OCI-LY1 (cell line): ENCODE results near the gene SDK1.

ENCODE experiments used
- H2AFZ ChIP-seq: fragments of 200-600 bp; sonication (generic), shearing (Covaris generic); 2 replicates; pipeline ENCODE4 v1.6.0; 2014; ENCODE audit warnings: antibody characterized with exemption, mild to moderate bottlenecking, low read length
- H3F3A ChIP-seq: fragments of 200-600 bp; sonication (generic), shearing (Covaris generic); 2 replicates; pipeline ENCODE4 v1.6.0; 2014; ENCODE audit warnings: mild to moderate bottlenecking, antibody characterized with exemption, low read length, moderate library complexity; ENCODE audit not compliant: insufficient read depth
- H3K27ac ChIP-seq: fragments of 200-600 bp; sonication (generic); 2 replicates; pipeline ENCODE4 v1.5.1; 2014; ENCODE audit warnings: low read length, mixed run types, mild to moderate bottlenecking, low read depth; ENCODE audit not compliant: poor library complexity, severe bottlenecking
- H3K27me3 ChIP-seq: fragments of 200-600 bp; sonication (generic); 2 replicates; pipeline ENCODE4 v1.6.0; 2014; ENCODE audit warnings: antibody characterized with exemption, mild to moderate bottlenecking, low read length, moderate library complexity; ENCODE audit not compliant: insufficient read depth
- H3K36me3 ChIP-seq: fragments of 200-600 bp; sonication (generic); 2 replicates; pipeline ENCODE4 v1.6.1; 2014; ENCODE audit warnings: mild to moderate bottlenecking, antibody characterized with exemption, low read length, moderate library complexity, mixed read lengths; ENCODE audit not compliant: insufficient read depth
- H3K4me1 ChIP-seq: fragments of 200-600 bp; sonication (generic); 2 replicates; pipeline ENCODE4 v1.5.1; 2014; ENCODE audit warnings: mild to moderate bottlenecking, low read length, moderate library complexity; ENCODE audit not compliant: insufficient read depth, severe bottlenecking
- H3K4me2 ChIP-seq: fragments of 200-600 bp; sonication (generic), shearing (Covaris generic); 2 replicates; pipeline ENCODE4 v1.6.1; 2014; ENCODE audit warnings: low read length
- H3K4me3 ChIP-seq: fragments of 200-600 bp; sonication (generic); 2 replicates; pipeline ENCODE4 v1.5.1; 2014; ENCODE audit warnings: low read length, low read depth, mild to moderate bottlenecking, mixed read lengths; ENCODE audit not compliant: poor library complexity, severe bottlenecking
- H3K79me2 ChIP-seq: fragments of 200-600 bp; shearing (Covaris generic); 2 replicates; pipeline ENCODE4 v1.6.1; 2016; ENCODE audit warnings: mixed run types, low read length, mixed read lengths; ENCODE audit not compliant: insufficient read depth
- H3K9ac ChIP-seq: fragments of 200-600 bp; sonication (generic), shearing (Covaris generic); 2 replicates; pipeline ENCODE4 v1.6.1; 2014; ENCODE audit warnings: mild to moderate bottlenecking, low read length, mixed read lengths
- H3K9me2 ChIP-seq: fragments of 200-600 bp; sonication (generic), shearing (Covaris generic); 2 replicates; pipeline ENCODE4 v1.6.1; 2014; ENCODE audit warnings: low read depth, mild to moderate bottlenecking, low read length, mixed read lengths
- H3K9me3 ChIP-seq: fragments of 200-600 bp; shearing (Covaris generic); 2 replicates; pipeline ENCODE4 v1.6.1; 2014; ENCODE audit warnings: low read length, mixed read lengths
- H4K20me1 ChIP-seq: fragments of 200-600 bp; sonication (generic), shearing (Covaris generic); 2 replicates; pipeline ENCODE4 v1.6.0; 2016; ENCODE audit warnings: mild to moderate bottlenecking, low read length; ENCODE audit not compliant: insufficient read depth
- CTCF ChIP-seq: fragments of 200-600 bp; sonication (generic), shearing (Covaris generic); IDR thresholded peaks from 2 replicates; pipeline ENCODE4 v1.5.1; 2017; ENCODE audit warnings: mild to moderate bottlenecking, antibody characterized with exemption, low read length, moderate library complexity, mixed read lengths
- EZH2 ChIP-seq: fragments of 200-600 bp; sonication (generic), shearing (Covaris generic); IDR thresholded peaks from 2 replicates; pipeline ENCODE4 v1.8.0; 2017; ENCODE audit warnings: borderline replicate concordance, mixed run types, mild to moderate bottlenecking, antibody characterized with exemption, low read length, moderate library complexity, mixed read lengths

The SDK1 gene

GRCh38 chr7:3806516-3806915, 505.5 kb downstream of the SDK1 start:
- Histone ChIP-seq H3K27ac (no peak overlapping the region), H3K79me2 (no peaks in the 10 kb centered on the region), H4K20me1 (no peaks in the 10 kb centered on the region), H2AFZ (no peak overlapping the region), H3K4me3 (no peak overlapping the region), H3K9ac (no peak overlapping the region), H3K4me2 (no peak overlapping the region), H3K27me3 (no peaks in the 10 kb centered on the region), H3K4me1 (no peaks in the 10 kb centered on the region), H3F3A (no peaks in the 10 kb centered on the region), H3K9me3 (no peaks in the 10 kb centered on the region), H3K36me3 (no peaks in the 10 kb centered on the region), H3K9me2 (no peaks in the 10 kb centered on the region)
- TF ChIP-seq CTCF (no peak), EZH2 (no peak)

GRCh38 chr7:3807824-3808223, 506.8 kb downstream of the SDK1 start:
- Histone ChIP-seq H3K36me3 (no peaks in the 10 kb centered on the region), H3K27ac (no peak overlapping the region), H2AFZ (no peak overlapping the region), H3K4me2 (no peak overlapping the region), H3K4me3 (no peak overlapping the region), H3K27me3 (no peaks in the 10 kb centered on the region), H3K9ac (no peak overlapping the region), H3K4me1 (no peaks in the 10 kb centered on the region), H3K9me3 (no peaks in the 10 kb centered on the region), H3K79me2 (no peaks in the 10 kb centered on the region), H3K9me2 (no peaks in the 10 kb centered on the region), H4K20me1 (no peaks in the 10 kb centered on the region), H3F3A (no peaks in the 10 kb centered on the region)
- TF ChIP-seq EZH2 (no peak), CTCF (no peak)

- no peaks in the 10 kb centered on the region for H4K20me1 ChIP-seq
- TF ChIP-seq EZH2 (no peak), CTCF (no peak)
- no peaks in the 10 kb centered on the region for H3K9me3 ChIP-seq
- H2AFZ ChIP-seq = no peak overlapping the region
- H3K9ac ChIP-seq = no peak overlapping the region
- no peaks in the 10 kb centered on the region for H3F3A ChIP-seq
- peaks cover 6% of the 10 kb centered on the region; the same call in 1 of the 2 replicates for H3K36me3 ChIP-seq
- no peak overlapping the region for H3K4me3 ChIP-seq
- no peak overlapping the region for H3K27ac ChIP-seq
- no peak overlapping the region for H3K4me2 ChIP-seq
- H3K27me3 ChIP-seq = no peaks in the 10 kb centered on the region
- no peaks in the 10 kb centered on the region for H3K79me2 ChIP-seq
- H3K9me2 ChIP-seq = no peaks in the 10 kb centered on the region
- H3K4me1 ChIP-seq = no peaks in the 10 kb centered on the region
These were observed 520.4 kb downstream of the SDK1 start for GRCh38 chr7:3821488-3821887.
